Smooth muscle cell (in vitro differentiated cells): ENCODE data around the gene KAT2A. TPM values are rescaled to one million over a fixed set of nuclear protein-coding genes. Genes with fewer than 3 reads are reported as not detected.

Experiments used
- DNase-seq: peaks from one replicate; lab custom pipeline; 2025; ENCODE audit not compliant: unreplicated experiment; lab: John Stamatoyannopoulos, UW
- H2AFZ ChIP-seq: fragments of 200-600 bp; sonication (generic); 2 replicates; pipeline ENCODE4 v1.6.0; 2016; ENCODE audit warnings: antibody characterized with exemption, low read depth, mild to moderate bottlenecking
- H3F3A ChIP-seq: fragments of 200-600 bp; sonication (generic); 2 replicates; pipeline ENCODE4 v1.6.0; 2017; ENCODE audit warnings: antibody characterized with exemption, low read depth
- H3K27ac ChIP-seq: fragments of 200-600 bp; sonication (generic); 2 replicates; pipeline ENCODE4 v1.5.1; 2016; ENCODE audit warnings: low read depth, mild to moderate bottlenecking
- H3K27me3 ChIP-seq: fragments of 200-600 bp; sonication (generic); 2 replicates; pipeline ENCODE4 v1.6.1; 2016; ENCODE audit warnings: low read depth, mild to moderate bottlenecking
- H3K36me3 ChIP-seq: fragments of 200-600 bp; sonication (generic); 2 replicates; pipeline ENCODE4 v1.5.1; 2016; ENCODE audit warnings: low read depth
- H3K4me1 ChIP-seq: fragments of 200-600 bp; sonication (generic); 2 replicates; pipeline ENCODE4 v1.5.1; 2016; ENCODE audit warnings: low read depth
- H3K4me2 ChIP-seq: fragments of 200-600 bp; sonication (generic); 2 replicates; pipeline ENCODE4 v1.6.0; 2016; ENCODE audit warnings: mild to moderate bottlenecking
- H3K4me3 ChIP-seq: fragments of 200-600 bp; sonication (generic); 2 replicates; pipeline ENCODE4 v1.5.1; 2016; ENCODE audit warnings: mild to moderate bottlenecking
- H3K79me2 ChIP-seq: fragments of 200-600 bp; sonication (generic); 2 replicates; pipeline ENCODE4 v1.6.0; 2016; ENCODE audit warnings: low read depth, mild to moderate bottlenecking
- H3K9ac ChIP-seq: fragments of 200-600 bp; sonication (generic); 2 replicates; pipeline ENCODE4 v1.6.0; 2016; ENCODE audit warnings: low read depth
- H3K9me3 ChIP-seq: fragments of 200-600 bp; sonication (generic); replicated peaks from 2 replicates; pipeline ENCODE4 v1.5.1; 2016; ENCODE audit warnings: low read depth
- H4K20me1 ChIP-seq: fragments of 200-600 bp; sonication (generic); 2 replicates; pipeline ENCODE4 v1.6.0; 2016; ENCODE audit warnings: low read depth
- WGBS: methylation state at CpG from one replicate; pipeline ENCODE4 v1.1.7; 2016; ENCODE audit warnings: low lambda C conversion rate; 5-methylcytosine and 5-hydroxymethylcytosine counted together
- polyA plus RNA-seq: library from polyadenylated mRNA; unstranded; fragments of >200 nt; fragmentation: Nextera tagmentation; extraction: Ambion mirVana; gene quantifications from 2 replicates; pipeline ENCODE4 v1.2.1, GENCODE V29; 2016
- total RNA-seq: library from RNA; depleted of rRNA; stranded (reverse); fragments of >200 nt; gene quantifications from 2 replicates; pipeline ENCODE4 v1.2.3, GENCODE V29; 2014
- TF ChIP-seq, protein P1 (sequence below): fragments of 200-600 bp; sonication (generic); IDR thresholded peaks from 2 replicates; pipeline ENCODE4 v1.5.1; 2017; ENCODE audit warnings: borderline replicate concordance, mild to moderate bottlenecking, antibody characterized with exemption; ENCODE audit not compliant: insufficient read depth, poor library complexity, severe bottlenecking

KAT2A gene
- total and polyA plus RNA-seq, 2 experiments from 2014 or later = 17.1 to 25.3 TPM

DNA sequence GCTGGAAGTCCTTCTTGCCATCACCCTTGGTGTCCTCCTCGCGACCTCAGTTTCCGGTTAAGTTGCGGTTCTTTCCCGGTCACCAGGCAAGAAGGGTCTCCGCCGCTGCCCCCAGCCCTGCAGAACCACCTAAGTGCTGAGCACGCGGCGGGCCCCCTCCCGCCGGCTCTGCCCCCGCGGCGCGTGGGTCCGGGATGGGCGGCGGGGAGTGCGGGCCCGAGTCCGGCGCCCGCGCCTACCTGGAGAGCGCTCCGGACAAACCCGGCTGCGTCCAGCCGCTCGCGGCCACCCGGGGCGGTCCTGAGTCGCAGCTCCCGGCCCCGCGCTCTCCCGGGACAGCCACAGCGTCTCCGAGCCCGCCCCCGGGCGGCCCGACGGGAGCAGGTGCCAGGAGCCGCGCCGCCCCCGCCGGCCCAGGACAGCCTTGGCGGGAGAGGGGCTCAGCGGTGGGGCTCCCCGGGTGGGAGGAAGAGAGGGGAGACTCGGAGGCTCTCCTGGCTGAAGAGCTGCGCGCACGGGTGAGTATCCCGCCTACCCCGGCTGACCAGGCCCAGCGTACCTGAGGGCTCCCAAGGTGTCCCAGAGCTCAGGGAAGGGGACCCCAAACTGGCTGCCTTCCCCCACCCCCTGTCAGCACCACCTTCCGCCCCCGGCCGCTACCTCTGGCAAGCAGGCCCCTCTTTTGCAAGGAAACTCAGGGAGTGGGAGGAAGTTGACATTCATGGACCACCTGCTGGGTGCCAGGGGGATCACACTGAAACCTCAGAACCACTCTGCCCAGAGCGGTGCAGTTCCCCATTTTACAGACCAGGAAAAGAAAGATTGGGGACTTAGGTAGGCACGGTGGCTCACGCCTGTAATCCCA is 48.6 kb downstream of the KAT2A start:
- no peak overlapping the region for H3K27ac ChIP-seq

DNA sequence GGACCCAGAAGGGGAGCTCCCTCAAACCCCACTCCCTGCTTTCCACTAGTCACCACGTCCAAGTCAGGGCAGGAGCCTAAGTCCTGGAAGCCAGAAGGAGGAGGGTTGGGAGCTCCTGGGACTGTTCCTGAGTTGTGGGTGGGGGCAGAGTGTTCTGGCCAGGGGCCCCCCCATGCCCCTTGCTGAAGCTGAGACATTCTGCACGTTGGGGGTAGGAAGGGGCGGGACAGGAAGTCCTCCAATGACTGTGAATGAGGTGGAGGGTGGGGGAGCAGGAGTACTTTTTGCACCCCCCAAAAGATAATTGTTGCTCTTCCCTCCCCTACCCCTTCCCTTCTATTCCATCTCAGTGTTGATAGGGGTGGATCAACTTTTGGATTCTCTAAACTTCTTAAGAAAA is 49.4 kb downstream of the KAT2A start:
- Histone ChIP-seq H2AFZ (no peak overlapping the region), H3K36me3 (no peaks in the 10 kb centered on the region), H3K4me1 (no peaks in the 10 kb centered on the region), H3K27me3 (peaks cover 40% of the 10 kb centered on the region), H3F3A (no peaks in the 10 kb centered on the region), H3K4me2 (peak overlapping the region; percentile 79), H3K9ac (no peak overlapping the region), H3K27ac (no peak overlapping the region), H3K9me3 (no peaks in the 10 kb centered on the region), H3K79me2 (no peaks in the 10 kb centered on the region), H3K4me3 (no peak overlapping the region), H4K20me1 (no peaks in the 10 kb centered on the region)
- TF ChIP-seq, protein P1, sequence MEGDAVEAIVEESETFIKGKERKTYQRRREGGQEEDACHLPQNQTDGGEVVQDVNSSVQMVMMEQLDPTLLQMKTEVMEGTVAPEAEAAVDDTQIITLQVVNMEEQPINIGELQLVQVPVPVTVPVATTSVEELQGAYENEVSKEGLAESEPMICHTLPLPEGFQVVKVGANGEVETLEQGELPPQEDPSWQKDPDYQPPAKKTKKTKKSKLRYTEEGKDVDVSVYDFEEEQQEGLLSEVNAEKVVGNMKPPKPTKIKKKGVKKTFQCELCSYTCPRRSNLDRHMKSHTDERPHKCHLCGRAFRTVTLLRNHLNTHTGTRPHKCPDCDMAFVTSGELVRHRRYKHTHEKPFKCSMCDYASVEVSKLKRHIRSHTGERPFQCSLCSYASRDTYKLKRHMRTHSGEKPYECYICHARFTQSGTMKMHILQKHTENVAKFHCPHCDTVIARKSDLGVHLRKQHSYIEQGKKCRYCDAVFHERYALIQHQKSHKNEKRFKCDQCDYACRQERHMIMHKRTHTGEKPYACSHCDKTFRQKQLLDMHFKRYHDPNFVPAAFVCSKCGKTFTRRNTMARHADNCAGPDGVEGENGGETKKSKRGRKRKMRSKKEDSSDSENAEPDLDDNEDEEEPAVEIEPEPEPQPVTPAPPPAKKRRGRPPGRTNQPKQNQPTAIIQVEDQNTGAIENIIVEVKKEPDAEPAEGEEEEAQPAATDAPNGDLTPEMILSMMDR = no peak
- WGBS = 33% methylated on average over 3 of the region's 3 CpGs
- no peak for DNase-seq

More for the DNA sequence above, 48.6 kb downstream of the KAT2A start:
- H2AFZ ChIP-seq = no peak overlapping the region
- H3K36me3 ChIP-seq = no peaks in the 10 kb centered on the region
- peak overlapping the region; percentile 31 for H3K4me3 ChIP-seq
- TF ChIP-seq, protein P1 = no peak
- WGBS = 12% methylated on average over 39 of the region's 67 CpGs
- no peak for DNase-seq
- no peaks in the 10 kb centered on the region for H4K20me1 ChIP-seq
- no peak overlapping the region for H3K9ac ChIP-seq
- H3F3A ChIP-seq = no peaks in the 10 kb centered on the region
- no peaks in the 10 kb centered on the region for H3K4me1 ChIP-seq
- H3K9me3 ChIP-seq = no peaks in the 10 kb centered on the region
- H3K27me3 ChIP-seq = peaks cover 40% of the 10 kb centered on the region
- H3K79me2 ChIP-seq = no peaks in the 10 kb centered on the region
- peak overlapping the region; percentile 79 for H3K4me2 ChIP-seq

DNA sequence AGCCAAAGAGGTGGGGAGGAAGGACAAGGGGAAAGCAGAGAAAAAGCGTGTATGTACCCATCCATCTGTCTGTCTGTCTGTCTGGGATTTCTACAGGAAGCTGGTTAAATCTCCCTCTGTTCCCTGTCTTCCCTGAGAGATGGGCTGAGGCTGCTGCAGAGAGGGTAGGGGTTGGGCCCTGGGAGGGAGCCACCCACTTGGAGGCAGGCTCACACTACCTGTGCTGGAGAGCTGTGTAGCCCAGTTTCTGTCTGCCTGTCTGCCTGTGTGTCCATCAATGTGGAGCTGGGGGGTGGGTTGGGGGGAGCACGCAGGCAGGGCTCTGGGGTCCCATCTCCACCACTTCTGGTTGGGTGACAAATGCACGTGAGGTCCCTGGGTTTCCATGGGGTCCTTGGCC is 52.2 kb downstream of the KAT2A start:
- 69% methylated on average over 3 of the region's 3 CpGs for WGBS

More for the DNA sequence above, 52.2 kb downstream of the KAT2A start:
- Histone ChIP-seq H3K79me2 (no peaks in the 10 kb centered on the region), H3K27me3 (peaks cover 39% of the 10 kb centered on the region), H3K36me3 (no peaks in the 10 kb centered on the region), H3K4me1 (no peaks in the 10 kb centered on the region), H2AFZ (no peak overlapping the region), H3K4me2 (no peak overlapping the region), H3K9me3 (no peaks in the 10 kb centered on the region), H3K27ac (no peak overlapping the region), H3F3A (no peaks in the 10 kb centered on the region), H4K20me1 (no peaks in the 10 kb centered on the region), H3K4me3 (no peak overlapping the region), H3K9ac (no peak overlapping the region)
- TF ChIP-seq, protein P1 = no peak
- no peak for DNase-seq
